K562 (cell line): ENCODE results near the gene DCXR. TPM values are rescaled to one million over a fixed set of nuclear protein-coding genes. Genes with fewer than 3 reads are reported as not detected.
A peak's percentile ranks its signal among the peaks of the same experiment; 100 is the strongest.

Source experiments
- ATAC-seq: fragments of 200-7000 bp; cut with Tn5 transposase; 3 replicates; pipeline ENCODE4 v1.9.1; 2020; ENCODE audit warnings: moderate library complexity
- BruUV-seq: library from RNA; stranded (reverse); fragments of 400-500 nt; replicated peaks from 2 replicates; lab custom pipeline; 2021; lab: Mats Ljungman, UMichigan
- CTCF ChIA-PET: fragments of 300-600 bp; formaldehyde crosslinking; extraction: SDS; loops from one replicate; lab custom pipeline; 2021; ENCODE audit warnings: low intra/inter-chr PET ratio; lab: Yijun Ruan, JAX
- POLR2A ChIA-PET: fragments of 300-600, 350-650 bp; sonication (Branson Sonifier 250); formaldehyde crosslinking; extraction: SDS; loops from one replicate; lab custom pipeline; 2021; ENCODE audit warnings: antibody characterized with exemption, inconsistent platforms; lab: Yijun Ruan, JAX
- DNase-seq, 4 experiments: peaks; one replicate each; pipeline versions ENCODE4 v3.0.0 to v3.0.0-alpha.2; 2011 to 2018; ENCODE audit warnings: low spot score in 3 of 4, mixed read lengths in 3 of 4; ENCODE audit errors: extremely low read depth in 1 of 4
- FAIRE-seq: peaks from 2 replicates; lab custom pipeline; 2011; peaks lifted over from hg19 to GRCh38; lab: Jason Lieb, UNC
- H2AFZ ChIP-seq: 2 replicates; pipeline ENCODE4 v1.6.0; 2011; ENCODE audit warnings: low read depth, low read length, control low read depth, inconsistent platforms
- H3K27ac ChIP-seq: fragments of 200-600 bp; 3 replicates; pipeline ENCODE4 v1.8.0; 2011; ENCODE audit warnings: low read depth, mild to moderate bottlenecking, control low read depth, inconsistent platforms, low read length, moderate library complexity, mixed read lengths; ENCODE audit errors: extremely low read depth
- H3K27me3 ChIP-seq, 2 experiments: fragments of 300-600 bp in 1 of 2; 2 replicates in 1 of 2; 3 replicates in 1 of 2; pipeline versions ENCODE4 v1.6.0 to v1.8.0; 2011; ENCODE audit warnings: inconsistent platforms in 2 of 2, low read length in 2 of 2, mild to moderate bottlenecking in 1 of 2, mixed read lengths in 1 of 2, moderate library complexity in 1 of 2; ENCODE audit not compliant: control insufficient read depth in 2 of 2, insufficient read depth in 2 of 2
- H3K36me3 ChIP-seq: fragments of 300-600 bp; 3 replicates; pipeline ENCODE4 v1.8.0; 2011; ENCODE audit warnings: mild to moderate bottlenecking, low read length, inconsistent platforms; ENCODE audit not compliant: control insufficient read depth, insufficient read depth
- H3K4me1 ChIP-seq, 2 experiments: fragments of 200-600 bp in 1 of 2; replicated peaks in 1 of 2; 2 replicates in 1 of 2; 3 replicates in 1 of 2; pipeline versions ENCODE4 v1.5.1 to v1.8.0; 2011; ENCODE audit warnings: inconsistent platforms in 2 of 2, low read length in 2 of 2, mild to moderate bottlenecking in 1 of 2, mixed read lengths in 1 of 2, moderate library complexity in 1 of 2; ENCODE audit not compliant: control insufficient read depth in 2 of 2, insufficient read depth in 2 of 2
- H3K4me2 ChIP-seq: 2 replicates; pipeline ENCODE4 v1.6.1; 2011; ENCODE audit warnings: low read length, control low read depth, inconsistent platforms, mixed read lengths; ENCODE audit not compliant: insufficient read depth
- H3K4me3 ChIP-seq: fragments of 200-600 bp; sonication (generic), shearing (Covaris generic); 2 replicates; pipeline ENCODE4 v1.5.1; 2016; ENCODE audit warnings: control low read depth, inconsistent platforms
- H3K79me2 ChIP-seq: fragments of 200-600 bp; 3 replicates; pipeline ENCODE4 v1.8.0; 2011; ENCODE audit warnings: low read length, inconsistent platforms; ENCODE audit not compliant: control insufficient read depth, insufficient read depth
- H3K9ac ChIP-seq, 2 experiments: 2 replicates each; pipeline versions ENCODE4 v1.6.0 to v1.6.1; 2011; ENCODE audit warnings: low read depth in 2 of 2, low read length in 2 of 2, control low read depth in 1 of 2, inconsistent platforms in 1 of 2, mild to moderate bottlenecking in 1 of 2, mixed read lengths in 1 of 2; ENCODE audit not compliant: insufficient read depth in 1 of 2
- H3K9me1 ChIP-seq: one replicate; pipeline ENCODE4 v1.6.0; 2011; ENCODE audit warnings: inconsistent platforms, mild to moderate bottlenecking, low read length, moderate library complexity; ENCODE audit not compliant: control insufficient read depth, insufficient read depth
- H3K9me3 ChIP-seq: replicated peaks from 2 replicates; pipeline ENCODE4 v1.5.1; 2011; ENCODE audit warnings: low read depth, low read length, inconsistent platforms; ENCODE audit not compliant: control insufficient read depth, insufficient read depth
- H4K20me1 ChIP-seq: replicated peaks from 2 replicates; pipeline ENCODE4 v1.6.1; 2011; ENCODE audit warnings: low read length, inconsistent platforms, mixed read lengths; ENCODE audit not compliant: control insufficient read depth, insufficient read depth
- CEBPB ChIP-seq: fragments of 450-650 bp; IDR thresholded peaks from 2 replicates; pipeline ENCODE4 v1.6.1; 2016; ENCODE audit warnings: missing genetic modification characterization, missing compliant biosample characterization
- CHD2 ChIP-seq: IDR thresholded peaks from 2 replicates; pipeline ENCODE4 v1.6.1; 2011; ENCODE audit warnings: low read depth, low read length
- FOXJ2 ChIP-seq: fragments of 200-800 bp; sonication (Bioruptor generic); IDR thresholded peaks from 2 replicates; pipeline ENCODE4 v1.6.1; 2016; ENCODE audit warnings: missing genetic modification characterization, missing compliant biosample characterization
- GTF2F1 ChIP-seq: IDR thresholded peaks from 2 replicates; pipeline ENCODE4 v1.6.1; 2011; ENCODE audit warnings: low read depth, low read length, improper control_type of control experiment
- HINFP ChIP-seq: fragments of 450-650 bp; conservative IDR thresholded peaks from 2 replicates; pipeline ENCODE4 v1.6.1; 2016; ENCODE audit warnings: missing genetic modification characterization, low read depth, mild to moderate bottlenecking, control low read depth, missing compliant biosample characterization
- MAFF ChIP-seq: IDR thresholded peaks from 2 replicates; pipeline ENCODE4 v1.6.1; 2012; ENCODE audit warnings: low read length, improper control_type of control experiment
- POLR2G ChIP-seq: fragments of 200-400 bp; formaldehyde crosslinking; IDR thresholded peaks from 2 replicates; pipeline ENCODE4 v1.6.1; 2017; ENCODE audit warnings: low read depth, mild to moderate bottlenecking, antibody characterized with exemption, low read length, moderate library complexity
- RERE ChIP-seq: sonication (generic); formaldehyde crosslinking; IDR thresholded peaks from 2 replicates; pipeline ENCODE4 v1.8.0; 2023; ENCODE audit warnings: missing genetic modification reagents, mild to moderate bottlenecking, borderline replicate concordance
- ZNF764 ChIP-seq: fragments of 250-450 bp; sonication (Bioruptor Pico); IDR thresholded peaks from 2 replicates; pipeline ENCODE4 v1.4.0; 2020; ENCODE audit warnings: low read depth, mild to moderate bottlenecking, moderate library complexity
- WGBS: fragments of 100-300 bp; shearing (Covaris generic); methylation state at CpG from one replicate; pipeline ENCODE4 v1.1.6; 2016; ENCODE audit warnings: low coverage, mixed read lengths; ENCODE audit not compliant: insufficient coverage; ENCODE audit errors: missing lambda C conversion rate; 5-methylcytosine and 5-hydroxymethylcytosine counted together
- in situ Hi-C: fragments of 300-500 bp; cut with MboI; formaldehyde crosslinking; loops from 4 replicates; pipeline ENCODE4 v1.15.0; 2018; ENCODE audit warnings: inconsistent platforms, mixed read lengths
- intact Hi-C: fragments of 100-400 bp; cut with micrococcal nuclease; formaldehyde crosslinking; loops from 2 replicates; pipeline ENCODE4 v1.14.2; 2022
- polyA plus RNA-seq, 8 experiments: library from polyadenylated mRNA; depleted of rRNA in 4 of 8; stranded (reverse) in 5 of 8; unstranded in 3 of 8; fragments of >200 nt; fragmentation: Nextera tagmentation in 2 of 8; fragmentation: Illumina TruSeq in 1 of 8; extraction: Ambion mirVana in 2 of 8; extraction: Trizol in 1 of 8; gene quantifications; 2 replicates each; pipeline versions ENCODE4 v1.2.1 to v1.2.3, GENCODE V29; 2011 to 2014; ENCODE audit warnings: inconsistent platforms in 1 of 8, missing spikeins in 1 of 8
- total RNA-seq, 7 experiments: library from RNA; depleted of rRNA in 6 of 7; stranded (reverse); fragments of >200 nt in 6 of 7; fragmentation: Illumina TruSeq in 2 of 7; extraction: Trizol in 2 of 7; gene quantifications; 2 replicates each; pipeline versions ENCODE4 v1.2.1 to v1.2.3, GENCODE V29; 2011 to 2021; ENCODE audit warnings: low replicate concordance in 1 of 7

Gene DCXR
- total and polyA plus RNA-seq, 9 of the 15 experiments (the other 6 are each of a cell fraction or from before 2014, with no cell fraction given) = 21.3 to 274 (median 156) TPM

GRCh38 chr17:82076018-82076784 is 38.7 kb upstream of the DCXR start:
- 43% methylated on average over 25 of the region's 25 CpGs for WGBS
- DNase-seq (peak in 1 of 4 experiments; percentile 34), FAIRE-seq (peak; percentile 70), ATAC-seq (0 out of 3 replicates have a peak, but pooled peaks have one; percentile 2)
- Histone ChIP-seq H3K9me3 (no peaks in the 10 kb centered on the region), H3K9ac (peak overlapping the region in 1 of 2 experiments; percentile 75; a peak in 2 of 4 replicates), H3K4me1 (peaks cover 0 to 46% of the 10 kb centered on the region in 2 experiments; a peak in 2 of 5 replicates), H3K27me3 (no peaks in the 10 kb centered on the region), H2AFZ (no peak overlapping the region), H3K4me2 (no peak overlapping the region), H3K79me2 (no peaks in the 10 kb centered on the region), H3K4me3 (no peak overlapping the region), H3K36me3 (peaks cover 36% of the 10 kb centered on the region; the same call in 2 of the 3 replicates), H3K27ac (no peak overlapping the region), H4K20me1 (peaks cover 27% of the 10 kb centered on the region), H3K9me1 (peaks cover 3% of the 10 kb centered on the region)
- ChIA-PET CTCF (no interaction called here), POLR2A (interaction anchor here (0.5 to 4.2 kb wide), 11 partner anchors 10 to 948 kb away, joined by 3 to 52 read pairs (median 3); partner anchors contain the start of genes DUS1L and FASN)
- in situ Hi-C loops = no loop called here
- BruUV-seq = no TSS peak
- intact Hi-C loops = no loop called here
- TF ChIP-seq POLR2G = peak; percentile 69
- no peak for TF ChIP-seq ZNF764 (CRISPR knock-in tag)
- no peak for TF ChIP-seq HINFP (tag)
- TF ChIP-seq CHD2 = peak; percentile 7; the same call in 1 of the 2 replicates
- TF ChIP-seq GTF2F1 = no peak
- no peak for TF ChIP-seq MAFF
- TF ChIP-seq CEBPB (tag) = 0 out of 2 replicates have a peak, but pooled peaks have one; percentile 40
- no peak for TF ChIP-seq RERE (CRISPR knock-in tag)
- no peak for TF ChIP-seq FOXJ2 (tag)
